GM12891 (cell line): ENCODE measurements around the gene PPM1H.

Experiments
- PAX5 ChIP-seq: IDR thresholded peaks from 2 replicates; pipeline ENCODE4 v1.6.1; 2011; ENCODE audit warnings: low read length, moderate library complexity, mild to moderate bottlenecking; ENCODE audit not compliant: insufficient read depth, severe bottlenecking
- POLR2A ChIP-seq: IDR thresholded peaks from 2 replicates; pipeline ENCODE4 v1.6.1; 2011; ENCODE audit warnings: low read depth, low read length, control low read depth
- POLR2AphosphoS5 ChIP-seq: IDR thresholded peaks from 2 replicates; pipeline ENCODE4 v1.6.1; 2011; ENCODE audit warnings: low read depth, low read length, control low read depth
- POU2F2 ChIP-seq: IDR thresholded peaks from 2 replicates; pipeline ENCODE4 v1.6.1; 2011; ENCODE audit warnings: low read depth, mild to moderate bottlenecking, control low read depth, low read length, moderate library complexity
- SPI1 ChIP-seq: IDR thresholded peaks from 2 replicates; pipeline ENCODE4 v1.6.1; 2011; ENCODE audit warnings: low read depth, low read length, control low read depth
- TAF1 ChIP-seq: IDR thresholded peaks from 2 replicates; pipeline ENCODE4 v1.6.1; 2011; ENCODE audit warnings: low read depth, low read length, control low read depth

DNA sequence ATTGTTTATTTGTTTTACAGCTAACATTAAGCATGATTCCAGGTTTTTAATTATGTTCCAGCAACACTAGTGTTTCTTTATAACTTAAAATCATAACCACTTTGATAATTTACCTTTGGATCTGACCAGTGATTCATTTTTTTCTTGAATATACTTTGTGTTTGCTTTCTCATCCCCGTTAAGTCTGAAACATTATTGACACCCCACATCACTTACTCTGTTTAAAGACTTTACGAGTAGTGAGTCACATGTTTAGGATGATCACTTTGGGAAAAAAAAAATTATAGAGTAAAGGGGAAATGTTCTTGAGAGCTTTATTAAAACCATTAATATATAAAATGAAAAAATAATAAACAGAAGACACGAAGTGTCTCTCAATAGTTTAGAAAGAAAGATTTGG is 336.1 kb downstream of the PPM1H start:
- TF ChIP-seq POLR2A: no peak
- no peak for TF ChIP-seq TAF1
- no peak for TF ChIP-seq POLR2AphosphoS5
- TF ChIP-seq SPI1: no peak
- no peak for TF ChIP-seq POU2F2
- TF ChIP-seq PAX5: no peak
